Neural cell (in vitro differentiated cells): ENCODE data around the gene TMX4.

Experiments used
- MXI1 ChIP-seq: fragments of 450-650 bp; conservative IDR thresholded peaks from 2 replicates; pipeline ENCODE4 v1.6.1; 2014; ENCODE audit warnings: antibody characterized with exemption, mild to moderate bottlenecking; ENCODE audit not compliant: poor library complexity, severe bottlenecking
- TF ChIP-seq, protein P1 (sequence below): fragments of 450-650 bp; IDR thresholded peaks from 2 replicates; pipeline ENCODE4 v1.5.1; 2014; ENCODE audit warnings: antibody characterized with exemption, mild to moderate bottlenecking, moderate library complexity; ENCODE audit not compliant: poor library complexity, severe bottlenecking

DNA sequence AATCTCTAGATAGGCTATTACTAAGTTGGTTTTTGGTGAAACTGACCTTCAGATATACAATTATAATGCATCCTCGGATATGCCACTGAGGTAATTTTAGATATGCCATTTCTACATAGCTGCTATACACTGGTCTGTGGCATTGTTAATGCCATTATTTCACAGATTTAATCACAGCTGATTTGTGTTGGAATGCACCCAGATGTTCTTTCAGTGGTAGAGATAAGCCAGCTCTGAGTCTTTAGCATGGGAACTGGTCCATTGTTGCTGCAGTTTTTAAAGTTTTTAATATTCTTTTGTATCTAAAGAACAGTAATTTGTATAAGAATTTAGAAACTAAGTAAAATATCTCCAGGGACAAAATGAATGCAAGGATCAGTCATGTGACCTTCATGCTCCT, 6.8 kb downstream of the TMX4 start:
- TF ChIP-seq, protein P1, sequence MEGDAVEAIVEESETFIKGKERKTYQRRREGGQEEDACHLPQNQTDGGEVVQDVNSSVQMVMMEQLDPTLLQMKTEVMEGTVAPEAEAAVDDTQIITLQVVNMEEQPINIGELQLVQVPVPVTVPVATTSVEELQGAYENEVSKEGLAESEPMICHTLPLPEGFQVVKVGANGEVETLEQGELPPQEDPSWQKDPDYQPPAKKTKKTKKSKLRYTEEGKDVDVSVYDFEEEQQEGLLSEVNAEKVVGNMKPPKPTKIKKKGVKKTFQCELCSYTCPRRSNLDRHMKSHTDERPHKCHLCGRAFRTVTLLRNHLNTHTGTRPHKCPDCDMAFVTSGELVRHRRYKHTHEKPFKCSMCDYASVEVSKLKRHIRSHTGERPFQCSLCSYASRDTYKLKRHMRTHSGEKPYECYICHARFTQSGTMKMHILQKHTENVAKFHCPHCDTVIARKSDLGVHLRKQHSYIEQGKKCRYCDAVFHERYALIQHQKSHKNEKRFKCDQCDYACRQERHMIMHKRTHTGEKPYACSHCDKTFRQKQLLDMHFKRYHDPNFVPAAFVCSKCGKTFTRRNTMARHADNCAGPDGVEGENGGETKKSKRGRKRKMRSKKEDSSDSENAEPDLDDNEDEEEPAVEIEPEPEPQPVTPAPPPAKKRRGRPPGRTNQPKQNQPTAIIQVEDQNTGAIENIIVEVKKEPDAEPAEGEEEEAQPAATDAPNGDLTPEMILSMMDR = no peak
- TF ChIP-seq MXI1 = no peak
